CD4-positive, alpha-beta T cell (primary cell): ENCODE measurements around the gene ACTN4. TPM values are rescaled to one million over a fixed set of nuclear protein-coding genes. Genes with fewer than 3 reads are reported as not detected.

ENCODE experiments used
- ATAC-seq: fragments of 200-7000 bp; cut with Tn5 transposase; one replicate; pipeline ENCODE4 v1.10.0; 2022; ENCODE audit warnings: mild to moderate bottlenecking; ENCODE audit not compliant: poor library complexity
- CTCF ChIA-PET: fragments of 350-600 bp; sonication (Branson Sonifier 250); formaldehyde crosslinking; loops from one replicate; lab custom pipeline; 2021; ENCODE audit warnings: antibody characterized with exemption, inconsistent platforms; lab: Charles Lee
- POLR2A ChIA-PET: fragments of 350-600 bp; sonication (Branson Sonifier 250); formaldehyde crosslinking; loops from one replicate; lab custom pipeline; 2021; ENCODE audit warnings: antibody characterized with exemption, inconsistent platforms; lab: Charles Lee
- DNase-seq, 14 experiments: peaks; one replicate each; pipeline ENCODE4 v3.0.0-alpha.2; 2013 to 2020; ENCODE audit warnings: mixed read lengths in 2 of 14
- H3K27ac ChIP-seq, 2 donors: one replicate each; pipeline versions ENCODE4 v1.5.1 to v1.7.0; 2013; ENCODE audit warnings: low read length in 2 of 2, low read depth in 1 of 2, mild to moderate bottlenecking in 1 of 2
- H3K27me3 ChIP-seq, 2 experiments: 1 replicate in 1 of 2; 2 replicates in 1 of 2; pipeline versions ENCODE4 v1.6.1 to v1.7.0; 2013; ENCODE audit warnings: low read length in 2 of 2, control low read depth in 1 of 2, mild to moderate bottlenecking in 1 of 2, moderate library complexity in 1 of 2; ENCODE audit not compliant: insufficient read depth in 2 of 2, control insufficient read depth in 1 of 2
- H3K36me3 ChIP-seq: one replicate; pipeline ENCODE4 v1.6.1; 2013; ENCODE audit warnings: low read length, control low read depth; ENCODE audit not compliant: insufficient read depth
- H3K4me1 ChIP-seq: one replicate; pipeline ENCODE4 v1.6.1; 2013; ENCODE audit warnings: low read length, control low read depth; ENCODE audit not compliant: insufficient read depth
- H3K4me3 ChIP-seq: one replicate; pipeline ENCODE4 v1.5.1; 2013; ENCODE audit warnings: mild to moderate bottlenecking, low read length, moderate library complexity
- H3K9me3 ChIP-seq, 2 experiments: 1 replicate in 1 of 2; 2 replicates in 1 of 2; pipeline versions ENCODE4 v1.6.1 to v1.7.0; 2013; ENCODE audit warnings: low read length in 2 of 2, mild to moderate bottlenecking in 2 of 2, control low read depth in 1 of 2, moderate library complexity in 1 of 2; ENCODE audit not compliant: control insufficient read depth in 1 of 2, insufficient read depth in 1 of 2
- H3K27ac Mint-ChIP-seq: one replicate; pipeline ENCODE4 v1.8.0; 2020; ENCODE audit warnings: mixed read lengths
- H3K27me3 Mint-ChIP-seq: one replicate; pipeline ENCODE4 v1.8.0; 2021; ENCODE audit warnings: mixed read lengths
- H3K36me3 Mint-ChIP-seq: one replicate; pipeline ENCODE4 v1.8.0; 2021; ENCODE audit warnings: low read depth, mixed read lengths
- H3K4me1 Mint-ChIP-seq: one replicate; pipeline ENCODE4 v1.8.0; 2021; ENCODE audit warnings: low read depth, mixed read lengths
- H3K4me3 Mint-ChIP-seq: one replicate; pipeline ENCODE4 v1.8.0; 2020; ENCODE audit warnings: mild to moderate bottlenecking, mixed read lengths
- H3K9me3 Mint-ChIP-seq: one replicate; pipeline ENCODE4 v1.8.0; 2020; ENCODE audit warnings: mixed read lengths
- CTCF ChIP-seq: fragments of 200-600 bp; IDR thresholded peaks from one replicate; pipeline ENCODE4 v1.8.0; 2022; ENCODE audit warnings: antibody characterized with exemption, mild to moderate bottlenecking
- intact Hi-C, 2 experiments: fragments of 100-400 bp; cut with DNase I in 1 of 2; cut with micrococcal nuclease in 1 of 2; formaldehyde crosslinking; loops; one replicate each; pipeline versions ENCODE4 v1.15.1 to v1.9.0; 2023 to 2025; cut with DNase I, micrococcal nuclease
- total RNA-seq, 174 experiments: library from RNA in 2 of 174; stranded (reverse) in 2 of 174; gene quantifications; one replicate each; pipeline ENCODE4 v1.2.3 and lab custom pipeline; 2021 to 2026

ACTN4 gene
- total RNA-seq, 2 experiments from 2014 or later, result 70.3 to 84.0 TPM

DNA sequence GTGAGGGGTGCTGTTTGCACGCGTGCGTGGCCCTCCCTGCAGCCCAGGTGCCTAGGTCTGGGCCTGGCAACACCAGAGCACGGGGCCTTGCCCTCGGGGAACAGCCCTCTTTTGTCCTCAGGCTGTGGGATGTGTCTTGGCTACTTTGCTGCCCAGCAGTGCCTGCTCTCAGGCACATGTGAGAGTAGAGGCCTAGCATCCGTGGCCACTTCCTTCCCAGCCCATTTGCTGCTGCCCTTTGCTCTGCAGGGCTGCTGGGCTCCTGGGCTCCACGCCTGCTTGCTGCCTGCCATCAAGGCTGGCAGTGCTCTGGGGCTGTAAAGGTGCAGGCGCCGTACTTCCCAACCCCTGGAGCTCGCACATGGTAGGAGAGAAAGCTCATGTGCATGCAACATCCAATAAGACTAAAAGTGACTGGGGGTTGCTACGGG is 50.2 kb downstream of the ACTN4 start:
- no peaks in the 10 kb centered on the region for H3K9me3 ChIP-seq
- ATAC-seq (no peak), DNase-seq (no peak)
- H3K4me3 Mint-ChIP-seq, result no peak overlapping the region
- intact Hi-C loops, result no loop called here
- H3K36me3 ChIP-seq, result peaks cover 45% of the 10 kb centered on the region
- no peaks in the 10 kb centered on the region for H3K27me3 Mint-ChIP-seq
- peaks cover 9% of the 10 kb centered on the region for H3K36me3 Mint-ChIP-seq
- H3K4me1 ChIP-seq, result peaks cover 65% of the 10 kb centered on the region
- no peak overlapping the region for H3K27ac ChIP-seq
- no peaks in the 10 kb centered on the region for H3K9me3 Mint-ChIP-seq
- ChIA-PET CTCF (no interaction called here), POLR2A (no interaction called here)
- peaks cover 35% of the 10 kb centered on the region for H3K4me1 Mint-ChIP-seq
- H3K4me3 ChIP-seq, result no peak overlapping the region
- no peak overlapping the region for H3K27ac Mint-ChIP-seq
- no peaks in the 10 kb centered on the region for H3K27me3 ChIP-seq
- no peak for TF ChIP-seq CTCF

GRCh38 chr19:38698225-38699026 is 51.0 kb downstream of the ACTN4 start:
- H3K27ac Mint-ChIP-seq, result peak overlapping the region; percentile 36
- ATAC-seq, result no peak
- no peak for DNase-seq
- CTCF ChIA-PET, result no interaction called here
- Histone ChIP-seq H3K36me3 (peaks cover 47% of the 10 kb centered on the region), H3K27ac (no peak overlapping the region), H3K9me3 (no peaks in the 10 kb centered on the region), H3K4me1 (peaks cover 60% of the 10 kb centered on the region), H3K4me3 (no peak overlapping the region), H3K27me3 (no peaks in the 10 kb centered on the region)
- H3K27me3 Mint-ChIP-seq, result no peaks in the 10 kb centered on the region
- peaks cover 10% of the 10 kb centered on the region for H3K36me3 Mint-ChIP-seq
- POLR2A ChIA-PET, result no interaction called here
- H3K4me3 Mint-ChIP-seq, result no peak overlapping the region
- intact Hi-C loops, result no loop called here
- no peaks in the 10 kb centered on the region for H3K9me3 Mint-ChIP-seq
- H3K4me1 Mint-ChIP-seq, result peaks cover 27% of the 10 kb centered on the region
- TF ChIP-seq CTCF, result no peak

GRCh38 chr19:38699027-38699346 is 51.5 kb downstream of the ACTN4 start:
- no peak overlapping the region for H3K4me3 ChIP-seq
- H3K9me3 Mint-ChIP-seq, result no peaks in the 10 kb centered on the region
- H3K27me3 Mint-ChIP-seq, result no peaks in the 10 kb centered on the region
- DNase-seq (peak in 1 of 14 experiments; percentile 26), ATAC-seq (no peak)
- H3K27ac Mint-ChIP-seq, result peak overlapping the region; percentile 36
- H3K36me3 Mint-ChIP-seq, result peaks cover 16% of the 10 kb centered on the region
- ChIA-PET POLR2A (no interaction called here), CTCF (no interaction called here)
- no peak for TF ChIP-seq CTCF
- H3K27me3 ChIP-seq, result no peaks in the 10 kb centered on the region
- H3K9me3 ChIP-seq, result no peaks in the 10 kb centered on the region
- peaks cover 54% of the 10 kb centered on the region for H3K4me1 ChIP-seq
- no peak overlapping the region for H3K4me3 Mint-ChIP-seq
- no peak overlapping the region for H3K27ac ChIP-seq
- H3K36me3 ChIP-seq, result peaks cover 47% of the 10 kb centered on the region
- peaks cover 22% of the 10 kb centered on the region for H3K4me1 Mint-ChIP-seq
- intact Hi-C loops, result no loop called here
